ENCODE measurements around the gene LSR. TPM values are rescaled to one million over a fixed set of nuclear protein-coding genes. Genes with fewer than 3 reads are reported as not detected.

The LSR gene
- total RNA-seq, 2 experiments from 2014 or later: 13.2 to 13.3 TPM

DNA sequence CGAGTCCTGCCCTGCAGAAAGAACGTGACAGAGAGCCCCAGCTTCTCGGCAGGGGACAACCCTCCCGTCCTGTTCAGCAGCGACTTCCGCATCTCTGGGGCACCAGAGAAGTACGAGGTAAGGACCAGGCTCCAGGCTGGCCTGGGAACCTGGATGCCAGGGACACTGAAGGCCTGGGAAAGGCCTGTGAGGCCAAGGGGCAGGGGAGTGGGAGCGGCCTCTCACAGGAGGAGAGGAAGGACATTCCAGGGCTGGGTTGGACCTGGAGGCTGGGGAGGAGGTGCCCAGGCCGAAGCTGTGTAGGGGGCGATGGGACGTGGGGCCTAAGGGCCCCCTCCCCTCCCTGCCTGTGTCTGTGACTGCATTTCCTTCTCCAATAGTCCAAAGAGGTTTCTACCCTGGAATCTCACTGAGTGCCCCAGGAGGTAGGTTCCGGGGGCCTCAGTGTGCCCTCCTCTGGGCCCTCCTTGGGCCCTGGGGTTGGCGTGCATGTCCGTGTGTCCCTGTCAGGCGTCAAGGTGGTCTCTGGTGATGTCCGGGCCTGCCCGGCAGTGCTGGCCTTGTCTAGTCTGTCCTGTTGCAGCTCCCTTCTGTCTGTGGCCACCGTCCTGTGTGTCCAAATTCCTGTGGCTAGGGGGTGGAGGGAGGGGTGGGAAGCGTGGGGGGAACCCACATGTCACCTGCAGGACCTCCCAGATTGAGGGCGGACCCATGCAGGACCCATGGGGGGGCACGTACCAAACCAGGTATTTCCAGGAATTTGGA, 63.3 kb downstream of the LSR start:
- no peak overlapping the region for H3K4me3 Mint-ChIP-seq
- DNase-seq: no peak
- POLR2A ChIA-PET: no interaction called here

DNA sequence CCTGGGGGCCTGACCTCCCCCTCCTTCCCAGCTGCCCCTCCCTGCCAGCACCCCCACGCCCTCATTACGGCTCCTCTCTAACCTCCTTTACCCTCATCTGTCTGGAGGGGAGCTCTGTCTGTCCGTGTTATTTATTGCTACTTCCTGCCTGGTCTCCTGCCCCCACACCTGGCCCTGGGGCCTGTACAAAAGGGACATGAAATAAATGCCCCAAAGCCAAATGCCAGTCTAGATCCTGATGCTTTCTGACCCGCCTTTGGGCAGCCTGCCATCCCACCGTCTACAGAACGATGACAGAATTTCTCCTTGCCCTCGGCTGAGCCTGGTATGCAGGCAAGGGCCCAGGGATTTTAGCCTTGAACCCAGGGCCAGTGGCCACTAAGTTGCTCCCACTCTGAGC, 64.8 kb downstream of the LSR start:
- DNase-seq: no peak
- Mint-ChIP-seq H3K27me3 (peaks cover 5% of the 10 kb centered on the region), H3K4me3 (no peak overlapping the region), H3K36me3 (ENCODE audit: low read depth) (no peaks in the 10 kb centered on the region), H3K9me3 (no peaks in the 10 kb centered on the region), H3K4me1 (peaks cover 2% of the 10 kb centered on the region), H3K27ac (no peak overlapping the region)
- ChIA-PET CTCF (no interaction called here), POLR2A (no interaction called here)

More for the DNA sequence above, 63.3 kb downstream of the LSR start:
- no peaks in the 10 kb centered on the region for H3K4me1 Mint-ChIP-seq
- no peaks in the 10 kb centered on the region for H3K9me3 Mint-ChIP-seq
- no peak overlapping the region for H3K27ac Mint-ChIP-seq
- CTCF ChIA-PET: no interaction called here
- no peaks in the 10 kb centered on the region for H3K36me3 Mint-ChIP-seq (ENCODE audit: low read depth)
- H3K27me3 Mint-ChIP-seq: peaks cover 5% of the 10 kb centered on the region

DNA sequence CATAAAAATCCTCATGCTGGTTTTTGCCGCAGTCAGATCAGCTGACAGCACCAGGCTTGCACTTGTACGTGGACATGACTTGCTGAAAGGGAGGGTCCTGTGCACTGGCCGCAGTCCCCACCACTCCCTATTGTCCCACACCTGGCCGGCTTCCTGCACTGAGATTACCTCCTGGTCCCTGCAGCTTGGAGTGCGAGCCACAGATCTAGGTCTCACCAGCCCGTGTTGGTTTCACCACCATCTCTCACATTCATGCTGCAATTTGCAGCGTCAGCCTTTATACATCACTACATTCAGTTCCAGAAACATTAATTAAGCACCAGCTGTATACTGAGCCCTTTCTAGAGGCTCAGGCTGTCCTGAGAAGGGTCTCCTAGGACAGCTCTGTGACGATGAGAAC, 65.2 kb downstream of the LSR start:
- no peak overlapping the region for H3K27ac Mint-ChIP-seq
- CTCF ChIA-PET: no interaction called here

DNA sequence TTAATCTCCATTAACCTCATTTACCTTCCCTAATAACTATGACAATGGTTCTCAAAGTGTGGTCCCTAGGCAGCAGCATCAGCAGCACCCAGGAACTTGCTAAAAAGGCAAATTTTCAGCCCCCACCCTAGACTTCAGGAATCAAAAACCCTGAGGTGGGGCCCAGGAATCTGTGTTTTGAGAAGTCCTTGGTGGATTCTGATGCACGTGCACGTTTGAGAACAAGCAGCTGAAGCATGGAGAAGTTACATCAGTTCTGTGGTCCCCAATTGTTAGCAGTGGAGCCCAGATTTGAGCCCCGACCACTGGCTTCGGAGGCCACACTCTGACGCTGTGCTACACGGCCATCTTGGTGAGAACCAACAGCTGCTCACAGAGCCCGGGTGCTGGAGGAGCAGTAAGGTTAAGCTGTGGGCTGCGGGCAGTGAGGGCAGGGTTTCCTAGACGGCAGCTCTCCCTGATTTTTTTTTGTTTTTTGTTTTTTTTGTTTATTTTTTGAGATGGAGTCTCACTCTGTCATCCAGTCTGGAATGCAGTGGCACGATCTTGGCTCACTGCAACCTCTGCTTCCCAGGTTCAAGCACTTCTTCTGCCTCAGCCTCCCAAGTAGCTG, 66.2 kb downstream of the LSR start:
- ChIA-PET POLR2A (no interaction called here), CTCF (interaction anchor here (0.6 kb wide), 1 partner anchor 258 kb away, joined by 3 read pairs; no protein-coding TSS in a partner anchor)
- Mint-ChIP-seq H3K9me3 (no peaks in the 10 kb centered on the region), H3K36me3 (ENCODE audit: low read depth) (no peaks in the 10 kb centered on the region), H3K4me3 (no peak overlapping the region), H3K27ac (no peak overlapping the region), H3K27me3 (peaks cover 5% of the 10 kb centered on the region), H3K4me1 (peaks cover 9% of the 10 kb centered on the region)
- DNase-seq: no peak

More for the DNA sequence above, 65.2 kb downstream of the LSR start:
- H3K4me1 Mint-ChIP-seq: peaks cover 7% of the 10 kb centered on the region
- no peak for DNase-seq
- no peaks in the 10 kb centered on the region for H3K9me3 Mint-ChIP-seq
- H3K4me3 Mint-ChIP-seq: no peak overlapping the region
- peaks cover 5% of the 10 kb centered on the region for H3K27me3 Mint-ChIP-seq
- POLR2A ChIA-PET: no interaction called here
- H3K36me3 Mint-ChIP-seq (ENCODE audit: low read depth): no peaks in the 10 kb centered on the region

DNA sequence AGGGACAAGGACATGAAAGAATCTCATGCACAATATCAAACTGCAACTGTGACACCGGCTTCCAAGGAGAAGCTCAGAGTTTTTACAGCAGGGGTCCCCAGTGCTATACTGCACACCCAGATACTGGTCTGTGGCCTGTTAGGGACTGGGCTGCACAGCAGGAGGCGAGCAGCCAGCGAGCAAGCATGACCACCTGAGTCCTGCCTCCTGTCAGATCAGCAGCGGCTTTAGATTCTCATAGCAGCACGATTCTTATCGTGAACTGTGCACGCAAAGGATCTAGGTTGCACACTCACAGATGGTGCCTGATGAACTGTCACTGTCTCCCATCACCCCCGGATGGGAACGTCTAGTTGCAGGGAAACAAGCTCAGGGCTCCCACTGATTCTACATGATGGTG, 67.1 kb downstream of the LSR start:
- Mint-ChIP-seq H3K27ac (no peak overlapping the region), H3K9me3 (no peaks in the 10 kb centered on the region), H3K4me3 (no peak overlapping the region), H3K27me3 (peaks cover 5% of the 10 kb centered on the region), H3K4me1 (peaks cover 9% of the 10 kb centered on the region), H3K36me3 (ENCODE audit: low read depth) (no peaks in the 10 kb centered on the region)
- no peak for DNase-seq
- ChIA-PET CTCF (no interaction called here), POLR2A (no interaction called here)

DNA sequence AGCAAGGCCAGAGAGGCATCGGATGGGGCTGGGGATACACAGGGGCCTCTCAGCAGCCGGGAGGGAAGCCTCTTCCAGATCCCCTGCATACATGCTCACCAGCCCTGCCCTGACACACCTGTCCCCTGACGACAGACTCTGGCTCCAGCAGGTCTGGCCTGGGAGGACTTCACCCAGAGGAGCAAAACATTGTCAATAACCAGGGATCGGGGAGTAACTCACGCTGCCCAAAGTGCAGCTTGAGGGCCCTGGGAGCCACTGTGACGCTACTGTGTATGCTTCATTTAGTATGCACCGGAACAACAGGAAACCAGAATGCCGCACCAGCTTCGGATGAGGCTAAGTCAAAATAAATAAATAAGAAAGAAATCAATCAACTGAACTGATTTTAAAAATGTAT, 67.8 kb downstream of the LSR start:
- H3K9me3 Mint-ChIP-seq: no peaks in the 10 kb centered on the region
- no peaks in the 10 kb centered on the region for H3K36me3 Mint-ChIP-seq (ENCODE audit: low read depth)
- H3K27ac Mint-ChIP-seq: no peak overlapping the region
- DNase-seq: no peak
- peaks cover 6% of the 10 kb centered on the region for H3K27me3 Mint-ChIP-seq
- ChIA-PET CTCF (no interaction called here), POLR2A (no interaction called here)
- no peak overlapping the region for H3K4me3 Mint-ChIP-seq
- peaks cover 9% of the 10 kb centered on the region for H3K4me1 Mint-ChIP-seq

Other genes with a start within 250 kb of the LSR start
- 100 to 1,000 TPM in 1 of 2 experiments, 10 to 100 TPM in 1; 98.2 to 106 TPM for gene GRAMD1A, start 248.7 kb upstream of the LSR start, total RNA-seq
- under 1 TPM; 0.43 to 0.50 TPM for gene SCN1B, start 218.5 kb upstream of the LSR start, total RNA-seq
- not detected for gene HPN, start 207.3 kb upstream of the LSR start, total RNA-seq
- gene FXYD3, start 133.2 kb upstream of the LSR start, total RNA-seq: not detected
- under 1 TPM; 0.55 to 0.68 TPM for gene LGI4, start 113.9 kb upstream of the LSR start, total RNA-seq
- 1 to 10 TPM; 3.3 to 3.6 TPM for gene FXYD1, start 110.2 kb upstream of the LSR start, total RNA-seq
- 1 to 10 TPM; 8.3 to 8.8 TPM for gene FXYD7, start 105.7 kb upstream of the LSR start, total RNA-seq
- 100 to 1,000 TPM; 588 to 589 TPM for gene FXYD5, start 94.3 kb upstream of the LSR start, total RNA-seq
- gene FAM187B, start 20.3 kb upstream of the LSR start, total RNA-seq: not detected
- 100 to 1,000 TPM; 164 to 172 TPM for gene USF2, start 20.0 kb downstream of the LSR start, total RNA-seq
- gene HAMP, start 33.5 kb downstream of the LSR start, total RNA-seq: under 1 TPM; 0.38 to 0.43 TPM
- gene MAG, start 43.2 kb downstream of the LSR start, total RNA-seq: not detected
- gene CD22, start 80.2 kb downstream of the LSR start, total RNA-seq: under 1 TPM; 0.63 to 0.76 TPM
- gene FFAR1, start 98.9 kb downstream of the LSR start, total RNA-seq: not detected
- under 1 TPM; 0.63 to 0.78 TPM for gene FFAR3, start 109.5 kb downstream of the LSR start, total RNA-seq
- under 1 TPM in 1 of 2 experiments, not detected in 1; 0.13 TPM for gene GPR42, start 122.1 kb downstream of the LSR start, total RNA-seq
- gene FFAR2, start 199.3 kb downstream of the LSR start, total RNA-seq: not detected
- gene KRTDAP, start 241.5 kb downstream of the LSR start, total RNA-seq: not detected

Measured in activated CD4-positive, alpha-beta memory T cell treated with anti-CD3 and anti-CD28 coated beads, Interleukin-2, amount 10 ng/mL, durations not matched to agents 7 days and 5 days (primary cell).